IMR-90 (cell line): ENCODE measurements around the gene AP2B1. TPM values are rescaled to one million over a fixed set of nuclear protein-coding genes. Genes with fewer than 3 reads are reported as not detected.

Source experiments
- ATAC-seq: fragments of 200-7000 bp; cut with Tn5 transposase; 2 replicates; pipeline ENCODE4 v1.9.1; 2020; ENCODE audit warnings: low read depth, mild to moderate bottlenecking, moderate library complexity
- BruUV-seq: library from RNA; stranded (reverse); fragments of 400-500 nt; replicated peaks from 2 replicates; lab custom pipeline; 2021; lab: Mats Ljungman, UMichigan
- CTCF ChIA-PET: fragments of 300-600 bp; formaldehyde crosslinking; extraction: SDS; loops from one replicate; lab custom pipeline; 2021; ENCODE audit warnings: antibody characterized with exemption; lab: Yijun Ruan, JAX
- POLR2A ChIA-PET: fragments of 300-600 bp; sonication (Branson Sonifier 250); formaldehyde crosslinking; loops from one replicate; lab custom pipeline; 2022; ENCODE audit warnings: antibody characterized with exemption; ENCODE audit not compliant: unreplicated experiment; lab: Charles Lee
- DNase-seq: peaks from one replicate; pipeline ENCODE4 v3.0.0; 2013
- H2AFZ ChIP-seq: replicated peaks from 2 replicates; pipeline ENCODE3; 2013; ENCODE audit warnings: low read length, mild to moderate bottlenecking; ENCODE audit not compliant: poor library complexity
- H2AK5ac ChIP-seq: 2 replicates; pipeline ENCODE4 v1.6.1; 2013; ENCODE audit warnings: low read depth, low read length, inconsistent platforms
- H2AK9ac ChIP-seq: replicated peaks from 2 replicates; pipeline ENCODE3; 2013; ENCODE audit warnings: mild to moderate bottlenecking, low read depth, low read length, moderate library complexity; ENCODE audit not compliant: poor library complexity
- H2BK120ac ChIP-seq: 2 replicates; pipeline ENCODE4 v1.6.1; 2013; ENCODE audit warnings: low read depth, low read length, inconsistent platforms
- H2BK15ac ChIP-seq: 3 replicates; pipeline ENCODE4 v1.6.1; 2013; ENCODE audit warnings: low read depth, low read length, inconsistent platforms
- H2BK20ac ChIP-seq: 2 replicates; pipeline ENCODE4 v1.6.1; 2013; ENCODE audit warnings: low read depth, mild to moderate bottlenecking, inconsistent platforms, low read length, moderate library complexity
- H2BK5ac ChIP-seq: 2 replicates; pipeline ENCODE4 v1.6.1; 2013; ENCODE audit warnings: mild to moderate bottlenecking, low read depth, low read length, inconsistent platforms; ENCODE audit not compliant: poor library complexity, severe bottlenecking
- H3K14ac ChIP-seq: replicated peaks from 2 replicates; pipeline ENCODE4 v1.6.1; 2013; ENCODE audit warnings: low read depth, low read length, inconsistent platforms
- H3K18ac ChIP-seq: 2 replicates; pipeline ENCODE4 v1.6.1; 2013; ENCODE audit warnings: low read depth, low read length, control low read depth
- H3K23ac ChIP-seq: 2 replicates; pipeline ENCODE4 v1.6.1; 2013; ENCODE audit warnings: low read depth, low read length, inconsistent platforms
- H3K27ac ChIP-seq: 2 replicates; pipeline ENCODE4 v1.5.1; 2013; ENCODE audit warnings: mild to moderate bottlenecking, control low read depth, low read length; ENCODE audit not compliant: insufficient read depth
- H3K27me3 ChIP-seq: 2 replicates; pipeline ENCODE4 v1.6.1; 2013; ENCODE audit warnings: low read length; ENCODE audit not compliant: control insufficient read depth, insufficient read depth
- H3K36me3 ChIP-seq: 2 replicates; pipeline ENCODE4 v1.6.1; 2013; ENCODE audit warnings: low read length, mixed read lengths; ENCODE audit not compliant: control insufficient read depth, insufficient read depth
- H3K4ac ChIP-seq: 2 replicates; pipeline ENCODE4 v1.6.1; 2013; ENCODE audit warnings: low read depth, low read length, inconsistent platforms
- H3K4me1 ChIP-seq: 2 replicates; pipeline ENCODE4 v1.6.1; 2013; ENCODE audit warnings: low read length, mixed read lengths; ENCODE audit not compliant: control insufficient read depth, insufficient read depth
- H3K4me2 ChIP-seq: 2 replicates; pipeline ENCODE4 v1.6.1; 2013; ENCODE audit warnings: low read depth, mild to moderate bottlenecking, control low read depth, low read length, moderate library complexity
- H3K4me3 ChIP-seq: 2 replicates; pipeline ENCODE4 v1.5.1; 2013; ENCODE audit warnings: low read depth, mild to moderate bottlenecking, control low read depth, low read length, moderate library complexity; ENCODE audit not compliant: insufficient read depth
- H3K56ac ChIP-seq: 2 replicates; pipeline ENCODE4 v1.6.1; 2013; ENCODE audit warnings: low read length, inconsistent platforms; ENCODE audit not compliant: insufficient read depth; ENCODE audit errors: extremely low read depth
- H3K79me1 ChIP-seq, 2 experiments: 2 replicates each; pipeline ENCODE4 v1.6.1; 2013; ENCODE audit warnings: low read length in 2 of 2, inconsistent platforms in 1 of 2, low read depth in 1 of 2
- H3K9ac ChIP-seq: 2 replicates; pipeline ENCODE4 v1.6.1; 2013; ENCODE audit warnings: low read depth, low read length, control low read depth
- H3K9me1 ChIP-seq: 2 replicates; pipeline ENCODE4 v1.6.1; 2013; ENCODE audit warnings: low read length, inconsistent platforms; ENCODE audit not compliant: insufficient read depth
- H3K9me3 ChIP-seq: 2 replicates; pipeline ENCODE4 v1.6.1; 2013; ENCODE audit warnings: low read length; ENCODE audit not compliant: control insufficient read depth, insufficient read depth
- H4K20me1 ChIP-seq: 2 replicates; pipeline ENCODE4 v1.6.1; 2013; ENCODE audit warnings: low read length, inconsistent platforms; ENCODE audit not compliant: insufficient read depth
- H4K5ac ChIP-seq: 2 replicates; pipeline ENCODE4 v1.6.1; 2013; ENCODE audit warnings: mild to moderate bottlenecking, low read depth, low read length, control low read depth
- H4K8ac ChIP-seq, 2 experiments: 2 replicates each; pipeline ENCODE4 v1.6.1; 2013; ENCODE audit warnings: low read depth in 2 of 2, low read length in 2 of 2, control low read depth in 1 of 2, inconsistent platforms in 1 of 2
- H4K91ac ChIP-seq: 2 replicates; pipeline ENCODE4 v1.6.1; 2013; ENCODE audit warnings: low read depth, low read length, inconsistent platforms; ENCODE audit not compliant: insufficient read depth
- CEBPB ChIP-seq: IDR thresholded peaks from 2 replicates; pipeline ENCODE4 v1.6.1; 2012; ENCODE audit warnings: low read depth, low read length, improper control_type of control experiment
- CHD1 ChIP-seq: IDR thresholded peaks from 2 replicates; pipeline ENCODE4 v1.6.1; 2012; ENCODE audit warnings: low read depth, low read length, improper control_type of control experiment
- CTCF ChIP-seq: conservative IDR thresholded peaks from 2 replicates; pipeline ENCODE4 v1.5.1; 2012; ENCODE audit warnings: mild to moderate bottlenecking, low read depth, low read length, improper control_type of control experiment
- ELK1 ChIP-seq: fragments of 150-350 bp; IDR thresholded peaks from 2 replicates; pipeline ENCODE4 v1.6.1; 2016; ENCODE audit warnings: low read depth, mild to moderate bottlenecking, low read length, moderate library complexity, borderline replicate concordance
- FOS ChIP-seq: fragments of 150-350 bp; IDR thresholded peaks from 2 replicates; pipeline ENCODE4 v1.6.1; 2016; ENCODE audit warnings: low read depth, low read length
- MAFK ChIP-seq: IDR thresholded peaks from 2 replicates; pipeline ENCODE4 v1.6.1; 2012; ENCODE audit warnings: low read depth, low read length, improper control_type of control experiment
- MAZ ChIP-seq: IDR thresholded peaks from 2 replicates; pipeline ENCODE4 v1.6.1; 2012; ENCODE audit warnings: low read depth, mild to moderate bottlenecking, low read length, improper control_type of control experiment, moderate library complexity, borderline replicate concordance
- MXI1 ChIP-seq: IDR thresholded peaks from 2 replicates; pipeline ENCODE4 v1.6.1; 2012; ENCODE audit warnings: low read depth, mild to moderate bottlenecking, low read length, moderate library complexity, borderline replicate concordance
- NFE2L2 ChIP-seq: fragments of 150-350 bp; IDR thresholded peaks from 2 replicates; pipeline ENCODE4 v1.6.1; 2016; ENCODE audit warnings: low read depth, mild to moderate bottlenecking, low read length
- RAD21 ChIP-seq: IDR thresholded peaks from 2 replicates; pipeline ENCODE4 v1.6.1; 2012; ENCODE audit warnings: low read length, improper control_type of control experiment
- RCOR1 ChIP-seq: IDR thresholded peaks from 2 replicates; pipeline ENCODE4 v1.6.1; 2012; ENCODE audit warnings: mild to moderate bottlenecking, low read length, improper control_type of control experiment; ENCODE audit not compliant: insufficient replicate concordance
- RFX5 ChIP-seq: IDR thresholded peaks from 2 replicates; pipeline ENCODE4 v1.8.0; 2012; ENCODE audit warnings: low read depth, mild to moderate bottlenecking, low read length, moderate library complexity
- SMC3 ChIP-seq: fragments of 150-350 bp; IDR thresholded peaks from 2 replicates; pipeline ENCODE4 v1.6.1; 2016; ENCODE audit warnings: low read depth, mild to moderate bottlenecking, antibody characterized with exemption, low read length, moderate library complexity
- USF2 ChIP-seq: fragments of 150-350 bp; IDR thresholded peaks from 2 replicates; pipeline ENCODE4 v1.6.1; 2017; ENCODE audit warnings: mild to moderate bottlenecking, antibody characterized with exemption, low read length, low read depth
- WGBS, 2 experiments: methylation state at CpG; one replicate each; pipeline versions ENCODE4 v1.1.5 to v1.1.7; 2013; ENCODE audit warnings: missing lambda C conversion rate in 2 of 2; ENCODE audit not compliant: insufficient read length in 1 of 2; ENCODE audit errors: extremely low coverage in 2 of 2; 5-methylcytosine and 5-hydroxymethylcytosine counted together
- dilution Hi-C: fragments of 300-500 bp; cut with HindIII; formaldehyde crosslinking; loops from one replicate; pipeline ENCODE4 v1.14.3; 2018; ENCODE audit warnings: low sequenced_read_pairs; ENCODE audit not compliant: unreplicated experiment
- in situ Hi-C: fragments of 300-500 bp; cut with MboI; formaldehyde crosslinking; loops from 3 replicates; pipeline ENCODE4 v1.14.3; 2019; ENCODE audit warnings: low sequenced_read_pairs, inconsistent platforms, mixed read lengths
- intact Hi-C: fragments of 100-400 bp; cut with micrococcal nuclease; formaldehyde crosslinking; loops from 2 replicates; pipeline ENCODE4 v1.10.0; 2022
- polyA plus RNA-seq, 3 experiments: library from polyadenylated mRNA; depleted of rRNA; stranded (reverse); fragments of >200 nt; gene quantifications; 2 replicates each; pipeline ENCODE4 v1.2.3, GENCODE V29; 2012; ENCODE audit warnings: low replicate concordance in 1 of 3
- total RNA-seq: library from RNA; depleted of rRNA; stranded (reverse); fragments of >200 nt; gene quantifications from 2 replicates; pipeline ENCODE4 v1.2.3, GENCODE V29; 2012

AP2B1 gene
- total and polyA plus RNA-seq, 2 of the 4 experiments (the other 2 are of a cell fraction): 102 to 125 TPM

- ChIA-PET POLR2A (no interaction called here), CTCF (no interaction called here)
- no peaks in the 10 kb centered on the region for H3K9me3 ChIP-seq
- no peak overlapping the region for H3K18ac ChIP-seq
- H2BK5ac ChIP-seq: no peak overlapping the region
- no TSS peak for BruUV-seq
- no peak overlapping the region for H3K56ac ChIP-seq
- H3K9me1 ChIP-seq: peaks cover 4% of the 10 kb centered on the region; the same call in 1 of the 2 replicates
- no peak overlapping the region for H4K5ac ChIP-seq
- no peak overlapping the region for H2AK5ac ChIP-seq
- H2BK20ac ChIP-seq: no peak overlapping the region
- DNase-seq (no peak), ATAC-seq (no peak)
- no peak overlapping the region for H3K4me3 ChIP-seq
- no peak overlapping the region for H3K14ac ChIP-seq
- intact Hi-C loops (no loop called here), in situ Hi-C loops (loop anchor here (25.0 kb wide), 1 partner anchor 373 kb away; the partner anchor contains the start of gene SLFN11), dilution Hi-C loops (no loop called here)
- no peak overlapping the region for H3K9ac ChIP-seq
- H3K4ac ChIP-seq: no peak overlapping the region
- no peak overlapping the region for H2BK120ac ChIP-seq
- H3K4me2 ChIP-seq: no peak overlapping the region
- no peak overlapping the region for H4K91ac ChIP-seq
- H2AFZ ChIP-seq: no peak overlapping the region
- H3K27me3 ChIP-seq: peaks cover 13% of the 10 kb centered on the region
- no peak overlapping the region for H2BK15ac ChIP-seq
- H4K8ac ChIP-seq: no peak overlapping the region
- 0 out of 2 replicates have a peak, but pooled peaks cover 6% of the 10 kb centered on the region for H4K20me1 ChIP-seq
- no peaks in the 10 kb centered on the region for H3K36me3 ChIP-seq
- 80% methylated on average over 18 of the region's 29 CpGs; no CpG with 5 or more reads in 1 of the 2 experiments for WGBS, 2 experiments
- TF ChIP-seq CHD1: no peak
- TF ChIP-seq NFE2L2: no peak
- TF ChIP-seq FOS: no peak
- no peak for TF ChIP-seq RAD21
- no peak for TF ChIP-seq MAFK
- TF ChIP-seq RFX5: no peak
- no peak for TF ChIP-seq MAZ
- TF ChIP-seq SMC3: no peak
- TF ChIP-seq ELK1: no peak
- no peak for TF ChIP-seq USF2
- no peak for TF ChIP-seq MXI1
- TF ChIP-seq RCOR1: no peak
- TF ChIP-seq CEBPB: no peak
- no peak for TF ChIP-seq CTCF
- no peak overlapping the region for H3K27ac ChIP-seq
- H3K79me1 ChIP-seq: no peaks in the 10 kb centered on the region
- H2AK9ac ChIP-seq: no peak overlapping the region
- H3K4me1 ChIP-seq: peaks cover 3% of the 10 kb centered on the region
- H3K23ac ChIP-seq: no peak overlapping the region
These were observed 148.1 kb downstream of the AP2B1 start for GRCh38 chr17:35735036-35735805.
